ENCODE results near the gene SLC27A4.

Gene SLC27A4

DNA sequence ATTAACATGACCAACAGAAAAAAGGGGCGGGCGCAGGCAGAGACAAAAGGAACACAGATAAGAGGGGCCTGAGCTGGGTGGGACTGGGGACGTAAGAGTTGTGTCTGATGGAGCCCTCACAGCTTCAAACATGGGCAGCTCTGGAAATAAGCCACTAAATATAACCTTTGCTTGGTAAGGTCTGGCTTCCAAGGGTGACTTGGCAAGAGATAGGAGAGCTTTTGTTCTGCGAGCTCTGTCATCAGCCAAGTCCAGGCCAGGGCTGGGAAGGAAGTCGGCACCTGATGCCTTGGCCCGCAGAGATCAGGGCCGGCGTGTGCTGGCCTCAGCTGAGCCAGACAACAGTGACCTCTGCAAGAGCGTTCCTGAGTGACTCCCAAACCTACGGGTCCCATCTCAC is 29.9 kb upstream of the SLC27A4 start:
- CTCF ChIA-PET = interaction anchor here (0.9 kb wide), 1 partner anchor 55 kb away, joined by 3 read pairs; no protein-coding TSS in a partner anchor
- POLR2A ChIA-PET = interaction anchor here (0.8 to 1.1 kb wide), 3 partner anchors 10 to 21 kb away, joined by 3 to 4 read pairs (median 3); no protein-coding TSS in a partner anchor
- TF ChIP-seq ELF4 (IDR thresholded peaks at IDR 0.05) (no peak), FOXA1 (IDR thresholded peaks at IDR 0.05) (no peak), HDGF (IDR thresholded peaks at IDR 0.05; ENCODE audit: borderline replicate concordance) (no peak), BHLHE40 (IDR thresholded peaks at IDR 0.05; ENCODE audit: borderline replicate concordance) (no peak), SUZ12 (IDR thresholded peaks at IDR 0.05) (no peak), FOXK2 (IDR thresholded peaks at IDR 0.05) (no peak), TARDBP (IDR thresholded peaks at IDR 0.05) (no peak), L3MBTL2 (conservative IDR thresholded peaks at IDR 0.05) (no peak), SP1 (IDR thresholded peaks at IDR 0.05) (no peak), NFRKB (IDR thresholded peaks at IDR 0.05) (no peak), ZNF384 (IDR thresholded peaks at IDR 0.05) (no peak), CTBP1 (IDR thresholded peaks at IDR 0.05; ENCODE audit: borderline replicate concordance) (no peak), ARNT (IDR thresholded peaks at IDR 0.05) (no peak), FOXM1 (IDR thresholded peaks at IDR 0.05; ENCODE audit: borderline replicate concordance) (no peak), LEF1 (IDR thresholded peaks at IDR 0.05; ENCODE audit: borderline replicate concordance) (no peak)
- TF ChIP-seq, protein P1, sequence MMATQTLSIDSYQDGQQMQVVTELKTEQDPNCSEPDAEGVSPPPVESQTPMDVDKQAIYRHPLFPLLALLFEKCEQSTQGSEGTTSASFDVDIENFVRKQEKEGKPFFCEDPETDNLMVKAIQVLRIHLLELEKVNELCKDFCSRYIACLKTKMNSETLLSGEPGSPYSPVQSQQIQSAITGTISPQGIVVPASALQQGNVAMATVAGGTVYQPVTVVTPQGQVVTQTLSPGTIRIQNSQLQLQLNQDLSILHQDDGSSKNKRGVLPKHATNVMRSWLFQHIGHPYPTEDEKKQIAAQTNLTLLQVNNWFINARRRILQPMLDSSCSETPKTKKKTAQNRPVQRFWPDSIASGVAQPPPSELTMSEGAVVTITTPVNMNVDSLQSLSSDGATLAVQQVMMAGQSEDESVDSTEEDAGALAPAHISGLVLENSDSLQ (IDR thresholded peaks at IDR 0.05) = no peak

DNA sequence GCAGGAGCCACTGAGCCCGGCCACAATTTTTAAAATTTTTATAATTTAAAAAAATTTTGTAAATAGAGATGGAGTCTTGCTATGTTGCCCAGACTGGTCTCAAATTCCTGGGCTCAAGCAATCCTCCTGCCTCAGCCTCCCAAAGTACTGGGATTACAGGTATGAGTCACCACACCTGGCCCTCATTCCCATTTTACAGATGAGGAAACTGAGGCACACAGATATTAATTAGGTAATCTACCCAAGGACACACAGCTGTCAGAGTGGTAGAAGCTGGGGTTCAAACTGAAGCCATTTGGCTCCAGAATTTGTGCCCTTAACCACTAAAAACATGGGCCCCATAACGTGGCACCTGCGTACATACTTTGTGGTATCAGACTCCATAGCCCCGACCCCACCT is 25.6 kb upstream of the SLC27A4 start:
- DNase-seq (ENCODE audit: extremely low spot score) = no peak
- no peak for TF ChIP-seq SP1 (IDR thresholded peaks at IDR 0.05)
- TF ChIP-seq, protein P1 (IDR thresholded peaks at IDR 0.05) = no peak
- TF ChIP-seq ARNT (IDR thresholded peaks at IDR 0.05) = no peak
- TF ChIP-seq BHLHE40 (IDR thresholded peaks at IDR 0.05; ENCODE audit: borderline replicate concordance) = no peak
- TF ChIP-seq L3MBTL2 (conservative IDR thresholded peaks at IDR 0.05) = no peak
- no peak for TF ChIP-seq FOXM1 (IDR thresholded peaks at IDR 0.05; ENCODE audit: borderline replicate concordance)
- TF ChIP-seq NFRKB (IDR thresholded peaks at IDR 0.05) = no peak
- no peak for TF ChIP-seq ELF4 (IDR thresholded peaks at IDR 0.05)
- TF ChIP-seq HDGF (IDR thresholded peaks at IDR 0.05; ENCODE audit: borderline replicate concordance) = no peak
- no peak for TF ChIP-seq TARDBP (IDR thresholded peaks at IDR 0.05)
- TF ChIP-seq ZNF384 (IDR thresholded peaks at IDR 0.05) = no peak
- TF ChIP-seq FOXA1 (IDR thresholded peaks at IDR 0.05) = no peak
- no peak for TF ChIP-seq FOXK2 (IDR thresholded peaks at IDR 0.05)
- TF ChIP-seq CTBP1 (IDR thresholded peaks at IDR 0.05; ENCODE audit: borderline replicate concordance) = no peak
- no peak for TF ChIP-seq SUZ12 (IDR thresholded peaks at IDR 0.05)
- no peak for TF ChIP-seq LEF1 (IDR thresholded peaks at IDR 0.05; ENCODE audit: borderline replicate concordance)
- ChIA-PET POLR2A (no interaction called here), CTCF (no interaction called here)

More for the DNA sequence above, 29.9 kb upstream of the SLC27A4 start:
- DNase-seq (ENCODE audit: extremely low spot score) = no peak

GRCh38 chr9:128316421-128316820 is 23.9 kb upstream of the SLC27A4 start:
- CTCF ChIA-PET = no interaction called here
- TF ChIP-seq ARNT (IDR thresholded peaks at IDR 0.05) (no peak), SP1 (IDR thresholded peaks at IDR 0.05) (no peak), ZNF384 (IDR thresholded peaks at IDR 0.05) (no peak), SUZ12 (IDR thresholded peaks at IDR 0.05) (no peak), L3MBTL2 (conservative IDR thresholded peaks at IDR 0.05) (no peak), ELF4 (IDR thresholded peaks at IDR 0.05) (no peak), LEF1 (IDR thresholded peaks at IDR 0.05; ENCODE audit: borderline replicate concordance) (no peak), NFRKB (IDR thresholded peaks at IDR 0.05) (no peak), BHLHE40 (IDR thresholded peaks at IDR 0.05; ENCODE audit: borderline replicate concordance) (no peak), FOXK2 (IDR thresholded peaks at IDR 0.05) (no peak), HDGF (IDR thresholded peaks at IDR 0.05; ENCODE audit: borderline replicate concordance) (no peak), FOXA1 (IDR thresholded peaks at IDR 0.05) (no peak), TARDBP (IDR thresholded peaks at IDR 0.05) (no peak), FOXM1 (IDR thresholded peaks at IDR 0.05; ENCODE audit: borderline replicate concordance) (no peak), CTBP1 (IDR thresholded peaks at IDR 0.05; ENCODE audit: borderline replicate concordance) (no peak)
- TF ChIP-seq, protein P1 (IDR thresholded peaks at IDR 0.05) = no peak
- POLR2A ChIA-PET = no interaction called here
- DNase-seq (ENCODE audit: extremely low spot score) = no peak

DNA sequence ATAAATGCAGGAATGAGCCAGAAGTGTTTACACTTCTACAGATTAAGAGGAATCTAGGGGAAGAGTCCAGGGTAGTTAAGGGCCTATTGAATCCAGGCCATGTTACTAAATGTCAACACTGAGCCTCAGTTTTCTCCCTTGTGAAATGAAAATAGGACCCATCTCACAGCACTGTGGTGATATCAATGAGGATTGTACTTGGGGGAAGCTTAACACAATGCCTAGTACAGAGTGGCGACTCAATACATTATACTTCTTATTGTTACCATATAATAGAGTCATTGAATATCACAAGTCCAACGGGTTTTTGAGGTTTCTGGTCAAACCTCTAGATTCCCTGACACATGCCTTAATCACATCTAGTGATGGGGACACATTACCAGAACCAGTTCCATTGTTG is 22.7 kb upstream of the SLC27A4 start:
- DNase-seq (ENCODE audit: extremely low spot score) = no peak
- CTCF ChIA-PET = no interaction called here
- no peak for TF ChIP-seq FOXM1 (IDR thresholded peaks at IDR 0.05; ENCODE audit: borderline replicate concordance)
- no peak for TF ChIP-seq CTBP1 (IDR thresholded peaks at IDR 0.05; ENCODE audit: borderline replicate concordance)
- no peak for TF ChIP-seq FOXK2 (IDR thresholded peaks at IDR 0.05)
- TF ChIP-seq HDGF (IDR thresholded peaks at IDR 0.05; ENCODE audit: borderline replicate concordance) = no peak
- no peak for TF ChIP-seq BHLHE40 (IDR thresholded peaks at IDR 0.05; ENCODE audit: borderline replicate concordance)
- POLR2A ChIA-PET = no interaction called here

GRCh38 chr9:128321343-128321742 is 19.0 kb upstream of the SLC27A4 start:
- ChIA-PET POLR2A (interaction anchor here (0.6 to 1.2 kb wide), 2 partner anchors 15 to 463 kb away, joined by 3 read pairs; no protein-coding TSS in a partner anchor), CTCF (no interaction called here)
- DNase-seq (ENCODE audit: extremely low spot score) = no peak
- TF ChIP-seq LEF1 (IDR thresholded peaks at IDR 0.05; ENCODE audit: borderline replicate concordance) = no peak
- no peak for TF ChIP-seq FOXA1 (IDR thresholded peaks at IDR 0.05)
- no peak for TF ChIP-seq ARNT (IDR thresholded peaks at IDR 0.05)
- TF ChIP-seq SP1 (IDR thresholded peaks at IDR 0.05) = no peak
- no peak for TF ChIP-seq ELF4 (IDR thresholded peaks at IDR 0.05)
- no peak for TF ChIP-seq FOXM1 (IDR thresholded peaks at IDR 0.05; ENCODE audit: borderline replicate concordance)
- no peak for TF ChIP-seq SUZ12 (IDR thresholded peaks at IDR 0.05)
- no peak for TF ChIP-seq FOXK2 (IDR thresholded peaks at IDR 0.05)

- ChIA-PET POLR2A (interaction anchor here (0.6 to 1.2 kb wide), 2 partner anchors 14 to 463 kb away, joined by 3 read pairs; no protein-coding TSS in a partner anchor), CTCF (no interaction called here)
- TF ChIP-seq ZNF384 (IDR thresholded peaks at IDR 0.05) (no peak), L3MBTL2 (conservative IDR thresholded peaks at IDR 0.05) (peak; percentile 54), HDGF (IDR thresholded peaks at IDR 0.05; ENCODE audit: borderline replicate concordance) (no peak), CTBP1 (IDR thresholded peaks at IDR 0.05; ENCODE audit: borderline replicate concordance) (no peak), NFRKB (IDR thresholded peaks at IDR 0.05) (no peak), ARNT (IDR thresholded peaks at IDR 0.05) (no peak), SUZ12 (IDR thresholded peaks at IDR 0.05) (no peak), ELF4 (IDR thresholded peaks at IDR 0.05) (no peak)
- TF ChIP-seq, protein P1 (IDR thresholded peaks at IDR 0.05) = no peak
- DNase-seq (ENCODE audit: extremely low spot score) = no peak
Measured at GRCh38 chr9:128321879-128322403, 18.4 kb upstream of the SLC27A4 start.

Data from HEK293T (cell line).